Fibroblast of lung (primary cell): ENCODE results near the gene PI16. TPM values are rescaled to one million over a fixed set of nuclear protein-coding genes. Genes with fewer than 3 reads are reported as not detected.
A peak's percentile ranks its signal among the peaks of the same experiment; 100 is the strongest.

Source experiments
- DNase-seq, 2 donors: peaks; one replicate each; pipeline versions ENCODE4 v3.0.0 to v3.0.0-alpha.2; 2010; ENCODE audit warnings: low read depth in 2 of 2
- H2AFZ ChIP-seq: 2 replicates; pipeline ENCODE4 v1.5.1; 2012; ENCODE audit warnings: low read length, control low read depth, inconsistent platforms
- H3K27ac ChIP-seq: 2 replicates; pipeline ENCODE4 v1.5.1; 2011; ENCODE audit warnings: low read length, control low read depth; ENCODE audit not compliant: insufficient read depth
- H3K27me3 ChIP-seq: 2 replicates; pipeline ENCODE4 v1.5.1; 2011; ENCODE audit warnings: mild to moderate bottlenecking, low read length; ENCODE audit not compliant: control insufficient read depth, insufficient read depth
- H3K36me3 ChIP-seq: 2 replicates; pipeline ENCODE4 v1.5.1; 2011; ENCODE audit warnings: low read length; ENCODE audit not compliant: control insufficient read depth, insufficient read depth
- H3K4me1 ChIP-seq: 2 replicates; pipeline ENCODE4 v1.5.1; 2011; ENCODE audit warnings: low read length; ENCODE audit not compliant: control insufficient read depth, insufficient read depth; ENCODE audit errors: extremely low read depth
- H3K4me2 ChIP-seq: 2 replicates; pipeline ENCODE4 v1.5.1; 2011; ENCODE audit warnings: low read length, control low read depth; ENCODE audit not compliant: insufficient read depth; ENCODE audit errors: extremely low read depth
- H3K4me3 ChIP-seq, 4 experiments: fragments of 200-600 bp in 1 of 4; sonication (generic) in 1 of 4; replicated peaks in 1 of 4; 2 replicates each; pipeline ENCODE4 v1.5.1; 2011 to 2016; ENCODE audit warnings: low read length in 4 of 4, low read depth in 3 of 4, mild to moderate bottlenecking in 3 of 4, control low read depth in 2 of 4, inconsistent platforms in 1 of 4, mixed read lengths in 1 of 4; ENCODE audit not compliant: insufficient read depth in 1 of 4; ENCODE audit errors: control extremely low read depth in 1 of 4
- H3K79me2 ChIP-seq: 2 replicates; pipeline ENCODE4 v1.5.1; 2012; ENCODE audit warnings: mild to moderate bottlenecking, low read length, inconsistent platforms; ENCODE audit not compliant: control insufficient read depth, insufficient read depth
- H3K9ac ChIP-seq: 2 replicates; pipeline ENCODE4 v1.5.1; 2011; ENCODE audit warnings: mild to moderate bottlenecking, low read length, control low read depth; ENCODE audit not compliant: insufficient read depth
- H3K9me3 ChIP-seq: 2 replicates; pipeline ENCODE4 v1.5.1; 2012; ENCODE audit warnings: low read depth, low read length; ENCODE audit not compliant: control insufficient read depth, insufficient read depth
- H4K20me1 ChIP-seq: 2 replicates; pipeline ENCODE4 v1.5.1; 2011; ENCODE audit warnings: low read length; ENCODE audit not compliant: control insufficient read depth, insufficient read depth; ENCODE audit errors: extremely low read depth
- EZH2 ChIP-seq: IDR thresholded peaks from 2 replicates; pipeline ENCODE4 v1.5.1; 2012; ENCODE audit warnings: low read length, control low read depth, mild to moderate bottlenecking; ENCODE audit errors: missing control alignments
- polyA plus RNA-seq, 2 donors: library from polyadenylated mRNA; depleted of rRNA in 1 of 2; stranded (reverse) in 1 of 2; unstranded in 1 of 2; fragments of >200 nt; gene quantifications; 2 replicates each; pipeline ENCODE4 v1.2.1, GENCODE V29; 2011 to 2012; ENCODE audit warnings: missing spikeins in 1 of 2
- total RNA-seq: library from RNA; depleted of rRNA; stranded (reverse); fragments of >200 nt; gene quantifications from 2 replicates; pipeline ENCODE4 v1.2.1, GENCODE V29; 2014
- TF ChIP-seq, protein P1 (sequence below), 2 donors: IDR thresholded peaks in 1 of 2; conservative IDR thresholded peaks in 1 of 2; 1 replicate in 1 of 2; 2 replicates in 1 of 2; pipeline ENCODE4 v1.5.1; 2011 to 2012; ENCODE audit warnings: low read length in 2 of 2, control low read depth in 1 of 2, inconsistent platforms in 1 of 2, low read depth in 1 of 2, mild to moderate bottlenecking in 1 of 2

The PI16 gene
- total and polyA plus RNA-seq, 2 donors (not counting 1 experiment from before 2014, with no cell fraction given) = 0.09 TPM; not detected in 1

DNA sequence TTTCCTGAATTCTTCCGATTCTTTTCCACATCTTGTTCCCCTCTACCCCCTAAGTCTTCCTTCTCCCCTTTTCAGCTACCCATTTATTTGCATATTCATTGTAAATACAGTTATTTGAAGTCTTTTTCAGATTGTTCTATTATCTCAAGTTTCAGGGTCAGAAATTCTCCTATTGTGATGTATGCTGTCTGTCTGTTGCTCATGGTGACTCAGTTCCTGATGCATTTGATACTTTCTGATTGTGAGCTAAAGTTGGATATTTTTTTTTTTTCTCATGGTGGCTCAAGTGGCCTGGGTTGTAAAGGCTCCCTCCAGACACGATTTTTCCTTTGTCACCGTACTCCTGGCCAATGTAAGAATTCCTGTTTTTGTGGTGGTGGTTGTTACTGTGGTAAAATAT is 4.9 kb upstream of the PI16 start:
- no peak overlapping the region for H3K4me2 ChIP-seq
- no peak overlapping the region for H2AFZ ChIP-seq
- no peaks in the 10 kb centered on the region for H3K79me2 ChIP-seq
- no peaks in the 10 kb centered on the region for H3K27me3 ChIP-seq
- H3K4me3 ChIP-seq = no peak overlapping the region
- no peaks in the 10 kb centered on the region for H3K9me3 ChIP-seq
- H3K9ac ChIP-seq = no peak overlapping the region
- H3K36me3 ChIP-seq = no peaks in the 10 kb centered on the region
- H3K4me1 ChIP-seq = no peaks in the 10 kb centered on the region
- no peak overlapping the region for H3K27ac ChIP-seq
- TF ChIP-seq, protein P1, sequence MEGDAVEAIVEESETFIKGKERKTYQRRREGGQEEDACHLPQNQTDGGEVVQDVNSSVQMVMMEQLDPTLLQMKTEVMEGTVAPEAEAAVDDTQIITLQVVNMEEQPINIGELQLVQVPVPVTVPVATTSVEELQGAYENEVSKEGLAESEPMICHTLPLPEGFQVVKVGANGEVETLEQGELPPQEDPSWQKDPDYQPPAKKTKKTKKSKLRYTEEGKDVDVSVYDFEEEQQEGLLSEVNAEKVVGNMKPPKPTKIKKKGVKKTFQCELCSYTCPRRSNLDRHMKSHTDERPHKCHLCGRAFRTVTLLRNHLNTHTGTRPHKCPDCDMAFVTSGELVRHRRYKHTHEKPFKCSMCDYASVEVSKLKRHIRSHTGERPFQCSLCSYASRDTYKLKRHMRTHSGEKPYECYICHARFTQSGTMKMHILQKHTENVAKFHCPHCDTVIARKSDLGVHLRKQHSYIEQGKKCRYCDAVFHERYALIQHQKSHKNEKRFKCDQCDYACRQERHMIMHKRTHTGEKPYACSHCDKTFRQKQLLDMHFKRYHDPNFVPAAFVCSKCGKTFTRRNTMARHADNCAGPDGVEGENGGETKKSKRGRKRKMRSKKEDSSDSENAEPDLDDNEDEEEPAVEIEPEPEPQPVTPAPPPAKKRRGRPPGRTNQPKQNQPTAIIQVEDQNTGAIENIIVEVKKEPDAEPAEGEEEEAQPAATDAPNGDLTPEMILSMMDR (conservative IDR thresholded peaks at IDR 0.05 in 1 of 2, IDR thresholded peaks at IDR 0.05 in 1 of 2; ENCODE audit: low read depth in 1 of 2, low read length in 2 of 2) = no peak
- TF ChIP-seq EZH2 = no peak
- no peaks in the 10 kb centered on the region for H4K20me1 ChIP-seq
- peak; percentile 33 to 72 for DNase-seq

DNA sequence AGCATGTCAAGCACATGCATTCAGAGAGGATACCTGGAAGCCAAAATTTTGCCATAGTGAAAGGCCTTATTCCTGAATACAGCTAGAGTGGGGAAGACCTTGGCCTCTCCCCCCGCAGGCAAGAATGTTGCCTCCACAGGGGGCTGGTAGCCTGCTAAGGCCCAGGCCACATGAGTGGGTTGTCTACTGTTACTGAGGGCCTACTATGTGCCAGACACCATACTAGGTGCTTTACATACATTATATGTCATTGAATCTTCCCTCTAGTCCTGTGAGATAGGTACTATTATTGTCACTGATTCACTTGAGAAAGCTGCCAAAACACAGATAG is 642 bp upstream of the PI16 start:
- TF ChIP-seq, protein P1 (conservative IDR thresholded peaks at IDR 0.05 in 1 of 2, IDR thresholded peaks at IDR 0.05 in 1 of 2; ENCODE audit: low read depth in 1 of 2, low read length in 2 of 2) = no peak
- TF ChIP-seq EZH2 = no peak
- H4K20me1 ChIP-seq = no peaks in the 10 kb centered on the region
- H2AFZ ChIP-seq = no peak overlapping the region
- H3K4me3 ChIP-seq = no peak overlapping the region
- H3K27me3 ChIP-seq = peaks cover 2% of the 10 kb centered on the region
- DNase-seq = no peak
- no peaks in the 10 kb centered on the region for H3K4me1 ChIP-seq
- H3K9ac ChIP-seq = no peak overlapping the region
- H3K27ac ChIP-seq = no peak overlapping the region
- H3K9me3 ChIP-seq = no peaks in the 10 kb centered on the region
- H3K4me2 ChIP-seq = no peak overlapping the region
- H3K79me2 ChIP-seq = no peaks in the 10 kb centered on the region
- H3K36me3 ChIP-seq = no peaks in the 10 kb centered on the region

DNA sequence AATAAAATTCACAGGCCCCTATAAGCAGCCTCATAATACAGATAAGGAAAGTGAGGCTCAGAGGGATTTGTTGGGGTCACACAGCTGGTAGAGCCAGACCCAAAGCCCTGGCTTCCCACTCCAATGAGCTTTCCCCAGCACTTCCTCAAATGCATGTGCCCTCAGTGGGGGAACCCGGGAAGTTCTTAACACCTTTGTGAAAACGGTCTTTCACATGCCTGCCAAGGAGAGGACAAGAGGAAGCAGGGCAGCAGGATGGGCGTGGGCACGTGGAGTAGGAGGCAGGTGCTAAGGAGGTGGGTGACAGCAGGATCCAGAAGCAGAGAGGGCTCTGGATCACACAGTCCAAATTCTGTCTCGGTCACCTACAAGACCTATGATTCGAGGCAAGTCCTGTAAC is 598 bp downstream of the PI16 start:
- H3K4me2 ChIP-seq = no peak overlapping the region
- TF ChIP-seq, protein P1 (conservative IDR thresholded peaks at IDR 0.05 in 1 of 2, IDR thresholded peaks at IDR 0.05 in 1 of 2; ENCODE audit: low read depth in 1 of 2, low read length in 2 of 2) = no peak
- TF ChIP-seq EZH2 = no peak
- H3K9ac ChIP-seq = no peak overlapping the region
- no peaks in the 10 kb centered on the region for H3K9me3 ChIP-seq
- no peaks in the 10 kb centered on the region for H4K20me1 ChIP-seq
- H3K36me3 ChIP-seq = no peaks in the 10 kb centered on the region
- H3K79me2 ChIP-seq = no peaks in the 10 kb centered on the region
- no peak overlapping the region for H3K27ac ChIP-seq
- DNase-seq = no peak
- no peaks in the 10 kb centered on the region for H3K4me1 ChIP-seq
- H2AFZ ChIP-seq = no peak overlapping the region
- H3K4me3 ChIP-seq = no peak overlapping the region
- H3K27me3 ChIP-seq = peaks cover 2% of the 10 kb centered on the region
